GM18508 (cell line): ENCODE data around the gene CALHM3.

Source experiments
- ATAC-seq: cut with Tn5 transposase; IDR thresholded peaks from one replicate; pipeline ENCODE4 v1.9.1; 2021; ENCODE audit warnings: moderate number of reproducible peaks; ENCODE audit not compliant: insufficient read depth, unreplicated experiment

The CALHM3 gene

GRCh38 chr10:103476046-103476768 lies 2.8 kb downstream of the CALHM3 start:
- no peak for ATAC-seq

- ATAC-seq = no peak
These were observed 3.6 kb downstream of the CALHM3 start for GRCh38 chr10:103475437-103475836.

- no peak for ATAC-seq
These were observed 5.0 kb downstream of the CALHM3 start for GRCh38 chr10:103474077-103474476.

- ATAC-seq = no peak
These were observed 5.8 kb downstream of the CALHM3 start for GRCh38 chr10:103473261-103473671.

- ATAC-seq = no peak
These were observed 7.0 kb downstream of the CALHM3 start for GRCh38 chr10:103472005-103472404.

- ATAC-seq = peak; percentile 53
These were observed 8.0 kb downstream of the CALHM3 start for GRCh38 chr10:103470761-103471653.

- ATAC-seq = no peak
These were observed 9.8 kb downstream of the CALHM3 start for GRCh38 chr10:103469201-103469600.

- ATAC-seq = no peak
These were observed 11.6 kb downstream of the CALHM3 start for GRCh38 chr10:103467406-103467805.

- ATAC-seq = no peak
These were observed 12.3 kb downstream of the CALHM3 start for GRCh38 chr10:103466734-103467133.

GRCh38 chr10:103465411-103466179 lies 13.4 kb downstream of the CALHM3 start:
- no peak for ATAC-seq

GRCh38 chr10:103463499-103463898 lies 15.5 kb downstream of the CALHM3 start:
- no peak for ATAC-seq

- no peak for ATAC-seq
These were observed 19.4 kb downstream of the CALHM3 start for GRCh38 chr10:103459615-103460014.

- no peak for ATAC-seq
These were observed 20.3 kb downstream of the CALHM3 start, which contains the start of gene CALHM1 for GRCh38 chr10:103458720-103459119. CALHM1 (minus strand) TSS chr10:103458900; CDS start chr10:103458751, 149 bp downstream.

GRCh38 chr10:103457896-103458583 lies 21.0 kb downstream of the CALHM3 start:
- ATAC-seq = no peak

GRCh38 chr10:103457176-103457712 lies 21.8 kb downstream of the CALHM3 start:
- no peak for ATAC-seq

- no peak for ATAC-seq
These were observed 22.9 kb downstream of the CALHM3 start for GRCh38 chr10:103456074-103456660.

- ATAC-seq = no peak
These were observed 23.8 kb downstream of the CALHM3 start for GRCh38 chr10:103455235-103455634.

- no peak for ATAC-seq
These were observed 25.0 kb downstream of the CALHM3 start for GRCh38 chr10:103454026-103454425.

GRCh38 chr10:103452506-103453230 lies 26.4 kb downstream of the CALHM3 start:
- ATAC-seq = no peak
